Calu3 (cell line): ENCODE results near the gene WDFY3. TPM values are rescaled to one million over a fixed set of nuclear protein-coding genes. Genes with fewer than 3 reads are reported as not detected.
"Not testable (repeated sequence)": the region's sequence is repeated elsewhere in the genome, so short reads cannot be mapped to it uniquely, and the experiment has no call there.

Experiments
- BruUV-seq: library from RNA; stranded (reverse); fragments of 400-500 nt; replicated peaks from 2 replicates; lab custom pipeline; 2021; lab: Mats Ljungman, UMichigan
- CTCF ChIA-PET: fragments of 300-600 bp; sonication (Branson Sonifier 250); formaldehyde crosslinking; loops from one replicate; lab custom pipeline; 2022; ENCODE audit warnings: antibody characterized with exemption; lab: Charles Lee
- DNase-seq: peaks from one replicate; pipeline ENCODE4 v3.0.0; 2022
- H3K27ac Mint-ChIP-seq: one replicate; pipeline ENCODE4 v1.8.0; 2022; ENCODE audit warnings: mixed read lengths; ENCODE audit not compliant: unreplicated experiment
- H3K27me3 Mint-ChIP-seq: one replicate; pipeline ENCODE4 v1.8.0; 2022; ENCODE audit warnings: mixed read lengths; ENCODE audit not compliant: unreplicated experiment
- H3K36me3 Mint-ChIP-seq: one replicate; pipeline ENCODE4 v1.8.0; 2022; ENCODE audit warnings: mild to moderate bottlenecking, moderate library complexity, mixed read lengths; ENCODE audit not compliant: insufficient read depth, unreplicated experiment
- H3K4me1 Mint-ChIP-seq: one replicate; pipeline ENCODE4 v1.8.0; 2022; ENCODE audit warnings: mild to moderate bottlenecking, low read depth, mixed read lengths; ENCODE audit not compliant: unreplicated experiment
- H3K4me3 Mint-ChIP-seq: one replicate; pipeline ENCODE4 v1.8.0; 2022; ENCODE audit warnings: mild to moderate bottlenecking, low read depth, moderate library complexity, mixed read lengths; ENCODE audit not compliant: unreplicated experiment
- H3K9me3 Mint-ChIP-seq: one replicate; pipeline ENCODE4 v1.8.0; 2022; ENCODE audit warnings: low read depth, mixed read lengths; ENCODE audit not compliant: unreplicated experiment
- CTCF ChIP-seq: fragments of 200-600 bp; IDR thresholded peaks from one replicate; pipeline ENCODE4 v1.8.0; 2022; ENCODE audit warnings: antibody characterized with exemption; ENCODE audit not compliant: unreplicated experiment
- intact Hi-C: fragments of 100-400 bp; cut with micrococcal nuclease; formaldehyde crosslinking; loops from one replicate; pipeline ENCODE4 v1.10.0; 2022; ENCODE audit not compliant: unreplicated experiment
- total RNA-seq: library from RNA; stranded (reverse); gene quantifications from 2 replicates; pipeline ENCODE4 v1.2.3, GENCODE V29; 2022

The WDFY3 gene
- total RNA-seq, 1 experiment from 2014 or later: 31.5 TPM

DNA sequence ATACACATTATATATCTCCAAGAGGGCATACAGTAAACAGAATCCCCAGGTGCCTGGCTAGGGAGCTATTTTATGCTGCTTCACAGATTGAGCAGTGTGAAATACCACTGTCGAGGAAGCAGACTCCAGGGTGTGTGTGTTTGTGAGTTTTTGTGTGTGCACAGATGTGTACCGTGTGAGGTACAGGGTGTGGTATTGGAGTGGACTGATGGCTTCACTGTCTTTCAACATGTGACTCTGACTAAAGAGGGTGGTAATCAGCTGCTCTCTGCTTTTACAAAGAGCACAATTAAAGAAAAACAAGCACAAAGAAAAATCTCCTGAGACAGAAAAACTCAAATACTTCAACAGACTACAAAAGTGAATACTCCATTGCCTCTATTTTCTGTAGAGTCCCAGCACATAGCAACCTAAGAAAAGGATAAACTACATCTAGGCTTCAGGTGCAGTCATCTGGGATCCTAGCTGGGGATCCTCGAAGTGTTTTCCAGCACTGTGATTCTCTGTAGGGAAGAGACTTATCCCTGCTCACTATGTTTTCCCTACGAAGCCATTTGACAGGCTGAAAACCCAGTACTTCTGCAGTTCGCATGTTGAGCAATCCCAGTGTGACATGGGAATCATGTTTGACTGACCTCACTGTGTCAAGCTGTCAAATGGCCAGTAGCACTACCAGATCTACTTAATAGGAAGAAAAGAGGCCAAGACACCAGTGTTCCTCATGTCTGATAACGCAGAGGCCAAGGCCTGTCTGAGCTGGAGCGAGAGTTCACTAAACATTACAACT lies 283.2 kb downstream of the WDFY3 start:
- CTCF ChIA-PET: no interaction called here
- intact Hi-C loops: no loop called here
- no peaks in the 10 kb centered on the region for H3K27me3 Mint-ChIP-seq
- no peak for TF ChIP-seq CTCF
- H3K4me3 Mint-ChIP-seq: no peak overlapping the region
- H3K36me3 Mint-ChIP-seq: no peaks in the 10 kb centered on the region
- BruUV-seq: no TSS peak
- peaks cover 9% of the 10 kb centered on the region for H3K4me1 Mint-ChIP-seq
- DNase-seq: no peak
- H3K27ac Mint-ChIP-seq: no peak overlapping the region
- H3K9me3 Mint-ChIP-seq: no peaks in the 10 kb centered on the region

DNA sequence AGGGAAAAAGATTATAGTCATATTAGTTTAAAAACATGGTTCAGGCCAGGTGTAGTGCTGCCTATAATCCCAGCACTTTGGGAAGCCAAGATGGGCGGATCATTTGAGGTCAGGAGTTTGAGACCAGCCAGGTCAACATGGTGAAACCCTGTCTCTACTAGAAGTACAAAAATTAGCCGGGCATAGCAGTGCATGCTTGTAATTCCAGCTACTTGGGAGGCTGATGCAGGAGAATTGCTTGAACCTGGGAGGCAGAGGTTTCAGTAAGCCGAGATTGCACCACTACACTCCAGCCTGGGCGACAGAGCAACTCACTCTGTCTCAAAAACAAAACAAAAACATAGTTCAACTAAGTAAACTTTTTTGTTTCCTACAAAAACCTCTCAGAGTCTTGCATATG lies 283.8 kb downstream of the WDFY3 start:
- DNase-seq, H3K27me3 Mint-ChIP-seq, H3K4me1 Mint-ChIP-seq, H3K36me3 Mint-ChIP-seq, CTCF ChIA-PET, intact Hi-C loops, BruUV-seq, H3K4me3 Mint-ChIP-seq, H3K27ac Mint-ChIP-seq, H3K9me3 Mint-ChIP-seq: not testable (repeated sequence)

GRCh38 chr4:84681486-84682274 lies 284.8 kb downstream of the WDFY3 start:
- BruUV-seq: no TSS peak
- no peak overlapping the region for H3K4me3 Mint-ChIP-seq
- no peaks in the 10 kb centered on the region for H3K9me3 Mint-ChIP-seq
- peaks cover 5% of the 10 kb centered on the region for H3K36me3 Mint-ChIP-seq
- peaks cover 9% of the 10 kb centered on the region for H3K4me1 Mint-ChIP-seq
- H3K27me3 Mint-ChIP-seq: no peaks in the 10 kb centered on the region
- CTCF ChIA-PET: no interaction called here
- TF ChIP-seq CTCF: no peak
- DNase-seq: no peak
- H3K27ac Mint-ChIP-seq: no peak overlapping the region
- intact Hi-C loops: no loop called here

DNA sequence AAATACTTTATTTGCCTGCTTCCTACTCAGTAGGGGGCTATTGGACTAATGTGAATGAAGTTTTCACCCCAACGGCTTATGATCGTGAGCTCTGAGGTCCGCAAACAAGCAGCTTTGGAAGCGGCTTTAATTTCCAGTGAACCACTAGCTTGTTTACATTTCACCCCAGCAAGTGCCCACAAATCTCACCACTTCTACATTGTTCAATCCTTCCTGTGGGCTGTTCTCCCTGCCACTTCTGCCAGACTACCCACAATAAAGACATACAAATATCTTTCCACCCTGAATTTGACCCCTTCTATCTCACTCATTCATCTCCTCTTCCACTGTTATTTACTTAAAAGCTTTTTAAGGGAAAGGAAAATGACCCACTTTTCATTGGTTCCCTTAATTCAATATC lies 285.5 kb downstream of the WDFY3 start:
- Mint-ChIP-seq H3K27me3 (no peaks in the 10 kb centered on the region), H3K27ac (no peak overlapping the region), H3K4me1 (peaks cover 9% of the 10 kb centered on the region), H3K4me3 (no peak overlapping the region), H3K9me3 (no peaks in the 10 kb centered on the region), H3K36me3 (peaks cover 5% of the 10 kb centered on the region)
- no TSS peak for BruUV-seq
- intact Hi-C loops: no loop called here
- CTCF ChIA-PET: no interaction called here
- DNase-seq: no peak
- no peak for TF ChIP-seq CTCF
